Kidney glomerular epithelial cell (primary cell): ENCODE results near the gene NR2E3.

Source experiments
- DNase-seq: peaks from one replicate; lab custom pipeline; 2025; lab: John Stamatoyannopoulos, UW

NR2E3 gene

GRCh38 chr15:71810256-71811035 is at the start of gene NR2E3:
NR2E3 (plus strand) TSS chr15:71810554; CDS start chr15:71810744, 190 bp downstream.
- DNase-seq: no peak

GRCh38 chr15:71760852-71761251 is 49.5 kb upstream of the NR2E3 start:
- DNase-seq: no peak

GRCh38 chr15:71761649-71762048 is 48.7 kb upstream of the NR2E3 start:
- DNase-seq: peak; percentile 74

DNA sequence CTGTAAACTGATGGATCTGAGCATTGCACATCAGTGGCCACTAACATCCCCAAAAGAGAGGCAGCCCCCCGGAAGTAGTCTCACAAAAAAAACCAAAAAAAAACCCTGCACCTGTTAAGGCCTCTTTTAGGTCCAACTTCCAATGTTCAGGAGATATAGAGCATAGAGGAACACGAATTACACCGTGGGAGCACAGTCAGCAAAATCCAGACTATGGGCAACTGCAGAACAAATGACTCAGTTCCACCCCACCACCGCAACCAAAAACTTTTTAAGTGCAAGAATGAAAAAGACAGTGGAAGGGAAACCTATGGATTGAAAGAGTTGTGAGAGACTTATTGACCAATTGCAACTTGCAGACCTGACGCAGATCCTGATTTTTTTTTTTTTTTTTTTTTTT is 42.2 kb upstream of the NR2E3 start:
- no peak for DNase-seq

DNA sequence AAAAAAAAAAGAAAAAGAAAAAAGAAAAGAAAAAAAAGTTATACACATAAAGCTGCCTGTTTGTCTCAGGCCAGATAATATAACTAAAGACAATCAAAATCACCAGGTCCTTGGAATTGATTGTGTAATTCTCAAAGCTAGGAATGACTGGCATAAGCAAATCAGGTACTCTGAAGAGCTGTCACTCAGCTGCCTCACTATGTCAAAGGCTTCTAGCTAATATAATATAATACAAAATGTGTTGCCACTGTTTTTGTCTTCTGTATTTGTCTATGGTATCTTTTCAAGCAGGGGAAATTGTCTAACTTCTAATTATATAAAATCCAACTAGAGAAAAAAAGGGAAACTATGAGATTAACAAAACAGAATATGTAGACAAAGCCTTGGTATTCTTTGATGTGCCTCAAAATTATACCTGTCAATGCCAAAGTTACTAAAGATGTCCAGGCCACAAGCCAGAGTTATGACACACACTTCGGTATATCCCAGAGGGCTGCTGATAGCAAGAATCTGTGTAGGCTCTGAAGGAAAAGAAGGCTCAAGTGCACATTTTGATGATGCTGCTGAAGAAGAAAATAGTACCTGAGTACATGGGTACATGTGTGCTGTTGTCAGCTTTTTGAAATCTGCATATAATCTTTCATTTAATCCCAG is 37.0 kb upstream of the NR2E3 start:
- DNase-seq: no peak

- DNase-seq: no peak
These were observed 34.5 kb upstream of the NR2E3 start for GRCh38 chr15:71775856-71776255.

- DNase-seq: no peak
These were observed 34.0 kb upstream of the NR2E3 start for GRCh38 chr15:71776304-71776703.

DNA sequence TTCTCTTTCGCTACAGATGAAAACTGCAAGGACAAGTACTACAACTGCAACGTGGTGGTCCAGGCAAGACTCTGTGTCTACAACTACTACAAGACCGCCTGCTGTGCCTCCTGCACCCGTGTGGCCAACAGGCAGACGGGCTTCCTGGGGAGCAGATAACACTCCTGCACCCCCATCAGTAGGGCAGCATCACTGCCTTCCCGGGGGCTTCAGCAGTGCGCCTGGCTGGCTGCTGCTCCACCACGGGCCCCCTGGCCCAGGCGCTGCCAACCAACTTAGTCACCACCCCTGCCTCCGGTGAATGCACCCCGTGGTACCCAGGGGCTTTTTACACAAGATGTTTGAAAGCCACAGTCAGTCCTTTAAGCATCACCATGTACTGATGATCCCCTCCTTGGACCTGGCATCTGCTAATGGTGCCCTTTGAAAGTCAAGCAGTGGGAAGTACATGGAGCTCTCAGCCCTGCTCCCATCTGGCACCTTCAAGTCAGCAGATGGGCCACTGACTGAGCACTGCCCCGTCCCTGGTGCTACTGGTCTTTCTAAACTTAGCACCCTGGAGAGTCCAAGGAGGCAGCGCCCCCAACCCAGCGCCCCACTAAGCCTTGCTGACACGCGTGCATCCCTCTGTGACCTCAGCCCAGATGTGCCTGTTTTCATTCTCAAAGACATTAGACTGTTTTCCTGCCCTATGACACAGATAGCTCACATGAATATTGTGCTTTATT is 33.0 kb upstream of the NR2E3 start:
- no peak for DNase-seq

- DNase-seq: peak; percentile 37
These were observed 31.1 kb upstream of the NR2E3 start for GRCh38 chr15:71779073-71779797.

DNA sequence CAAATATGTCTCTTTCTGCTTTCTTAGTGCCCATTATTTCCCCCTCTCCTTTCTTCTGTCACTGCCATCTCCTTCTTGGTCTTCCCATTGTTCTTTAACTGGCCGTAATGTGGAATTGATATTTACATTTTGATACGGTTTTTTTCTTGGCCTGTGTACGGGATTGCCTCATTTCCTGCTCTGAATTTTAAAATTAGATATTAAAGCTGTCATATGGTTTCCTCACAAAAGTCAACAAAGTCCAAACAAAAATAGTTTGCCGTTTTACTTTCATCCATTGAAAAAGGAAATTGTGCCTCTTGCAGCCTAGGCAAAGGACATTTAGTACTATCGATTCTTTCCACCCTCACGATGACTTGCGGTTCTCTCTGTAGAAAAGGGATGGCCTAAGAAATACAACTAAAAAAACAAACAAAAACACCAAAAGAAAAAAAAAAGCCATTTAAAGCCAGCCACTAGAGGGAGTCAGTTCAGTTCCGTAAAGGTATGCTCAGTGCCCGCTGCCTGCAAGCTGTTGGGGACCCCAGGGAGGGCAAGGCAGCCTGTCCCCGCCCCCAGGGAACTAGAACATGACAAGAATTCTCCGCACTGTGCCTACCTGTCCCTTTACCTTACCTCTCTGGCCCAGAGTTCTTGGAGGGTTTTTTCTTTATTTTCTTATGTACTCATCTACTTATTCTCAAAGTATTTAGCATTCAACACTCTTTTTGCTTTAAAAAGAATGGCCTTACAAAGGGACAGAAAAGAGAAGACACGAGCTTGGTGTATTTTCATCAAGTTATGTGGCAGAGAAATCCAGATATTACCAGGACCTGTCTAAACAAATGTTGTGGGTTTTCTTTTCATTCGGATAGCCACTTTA is 30.0 kb upstream of the NR2E3 start:
- DNase-seq: peak; percentile 69

- DNase-seq: peak; percentile 64
These were observed 29.0 kb upstream of the NR2E3 start for GRCh38 chr15:71781179-71781964.

GRCh38 chr15:71781965-71782265 is 28.4 kb upstream of the NR2E3 start:
- no peak for DNase-seq

DNA sequence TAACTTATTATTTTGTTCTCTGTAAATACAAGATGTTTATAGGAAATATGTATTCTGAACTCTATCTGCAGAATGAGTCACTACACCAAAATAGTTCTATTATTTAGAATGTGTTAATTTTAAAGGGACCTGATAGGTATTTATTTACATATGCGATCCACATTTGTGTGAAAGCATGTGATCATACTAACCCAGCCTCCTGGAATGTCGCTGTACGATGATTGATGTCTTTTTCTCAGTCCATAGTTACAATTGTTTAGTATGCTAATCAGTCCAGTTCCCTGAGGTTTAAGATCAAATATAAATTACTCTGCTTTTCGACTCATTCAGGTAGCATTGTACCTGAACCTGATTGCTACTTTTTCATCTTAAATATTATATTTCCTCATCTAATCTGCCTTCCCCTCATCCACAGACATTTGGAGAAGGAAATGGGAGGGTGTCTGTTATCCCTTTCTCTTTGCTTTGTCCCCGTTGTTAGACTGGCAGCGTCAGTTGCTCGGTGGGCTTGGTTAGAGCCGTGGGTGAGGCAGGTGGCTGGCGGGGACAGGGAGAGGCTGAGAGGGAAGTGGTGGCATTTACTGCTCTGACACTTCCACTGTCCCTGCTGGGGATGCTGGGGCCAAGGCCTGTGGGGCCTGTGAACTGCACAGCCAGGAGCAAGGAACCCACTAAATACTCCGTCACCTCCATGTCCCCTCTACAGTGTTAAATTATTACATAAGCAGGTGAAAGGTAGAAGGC is 27.8 kb upstream of the NR2E3 start:
- DNase-seq: no peak

DNA sequence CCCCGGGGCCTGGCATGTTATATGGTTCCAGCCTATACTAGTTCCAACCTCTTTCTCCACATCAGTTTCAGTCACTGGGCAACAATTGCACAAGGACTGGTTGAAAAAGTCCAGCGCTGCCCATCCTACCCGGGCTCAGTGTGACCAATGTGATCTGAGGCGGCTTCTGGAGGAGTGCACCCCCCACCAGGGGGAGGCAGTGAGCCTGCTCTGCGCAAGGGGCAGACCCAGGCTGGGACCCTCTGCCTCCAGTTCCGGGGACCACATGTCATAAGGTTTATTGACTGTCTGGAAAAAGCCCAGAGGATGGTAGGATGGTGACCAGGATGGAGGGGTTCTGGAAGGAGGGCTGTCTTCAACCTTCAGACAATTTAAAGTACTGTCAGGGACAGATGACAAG is 25.6 kb upstream of the NR2E3 start:
- DNase-seq: no peak

DNA sequence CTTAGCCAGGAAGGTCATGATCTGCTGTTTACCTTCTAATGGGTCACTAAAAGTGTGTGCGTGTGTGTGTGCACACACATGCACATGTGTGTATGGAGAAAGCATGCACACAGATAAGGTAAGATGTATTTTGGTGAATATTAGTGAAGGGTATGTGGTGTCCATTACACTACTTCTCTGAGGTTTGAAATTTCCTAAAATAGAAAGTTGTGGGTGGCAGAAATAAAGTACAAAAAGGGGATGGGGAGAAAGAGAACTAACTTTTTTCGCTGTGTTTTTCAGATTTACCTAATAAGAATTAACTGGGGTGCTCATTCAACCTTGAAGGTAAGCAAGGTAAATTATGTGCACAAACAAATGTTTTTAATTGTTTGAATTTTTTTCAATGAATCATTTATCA is 24.4 kb upstream of the NR2E3 start:
- DNase-seq: no peak

- DNase-seq: no peak
These were observed 23.7 kb upstream of the NR2E3 start for GRCh38 chr15:71786673-71787072.

DNA sequence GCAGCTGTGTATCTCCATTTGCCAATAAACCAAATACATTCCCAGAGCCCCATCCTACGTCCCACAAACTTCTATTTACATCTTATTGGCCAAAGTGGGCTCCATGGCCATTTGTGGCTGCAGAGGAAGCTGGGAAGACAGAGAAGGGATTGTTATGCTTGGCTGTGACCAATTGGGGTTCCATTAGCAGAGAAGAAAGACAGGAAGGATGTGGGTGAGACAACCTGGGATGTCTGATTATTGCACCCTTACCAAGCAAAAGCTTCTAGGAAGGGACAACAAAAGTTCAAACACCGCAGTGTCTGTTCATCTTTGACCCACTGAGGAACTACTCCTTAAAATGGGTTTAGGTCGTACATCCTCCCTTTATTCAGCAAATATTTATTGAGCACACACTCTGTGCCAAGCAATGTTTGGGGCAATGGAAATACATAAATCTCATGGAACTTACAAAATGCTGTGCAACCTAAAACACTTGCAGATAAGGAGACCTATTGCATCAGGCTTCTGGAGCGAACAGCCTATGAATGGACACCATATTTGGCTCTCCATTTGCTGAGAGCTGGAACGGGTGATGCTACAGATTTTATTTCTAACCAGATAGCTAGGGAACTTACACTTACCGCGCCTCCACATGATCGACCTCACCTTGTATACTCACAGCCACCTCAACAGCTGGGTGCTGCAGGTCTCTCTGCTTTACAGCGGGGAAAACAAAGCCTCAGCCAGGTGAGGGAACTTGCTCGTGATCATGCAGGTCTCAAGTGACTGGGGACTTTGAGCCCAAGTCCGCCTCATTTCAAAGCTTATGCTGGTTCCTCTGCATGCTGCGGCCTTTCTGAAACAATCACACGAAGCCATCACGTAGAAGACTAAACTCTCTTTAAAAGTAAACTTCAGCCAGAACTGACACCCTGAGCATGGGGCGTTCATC is 21.4 kb upstream of the NR2E3 start:
- no peak for DNase-seq

DNA sequence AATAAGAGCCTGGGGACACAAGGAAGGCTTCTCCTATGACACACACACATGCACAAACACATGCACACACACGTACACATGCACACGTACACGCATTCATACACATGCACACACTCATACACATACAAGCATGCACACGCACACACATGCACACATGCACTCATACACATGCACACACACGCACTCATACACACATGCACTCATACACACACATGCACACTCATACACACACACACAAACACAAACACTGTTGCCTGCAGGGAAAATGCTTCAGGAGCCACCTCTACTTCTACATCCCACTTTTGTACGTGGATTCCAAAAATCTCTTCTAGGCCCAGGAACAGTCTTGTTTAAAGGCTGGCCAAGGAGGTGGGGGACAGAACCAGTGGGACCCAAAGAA is 20.7 kb upstream of the NR2E3 start:
- no peak for DNase-seq

GRCh38 chr15:71790081-71790480 is 20.3 kb upstream of the NR2E3 start:
- DNase-seq: peak; percentile 72
